ENCODE results near the gene PLA2G4A. TPM values are rescaled to one million over a fixed set of nuclear protein-coding genes. Genes with fewer than 3 reads are reported as not detected.

The PLA2G4A gene
- total RNA-seq, 4 donors from 2014 or later: 7.9 to 13.4 (median 9.5) TPM

DNA sequence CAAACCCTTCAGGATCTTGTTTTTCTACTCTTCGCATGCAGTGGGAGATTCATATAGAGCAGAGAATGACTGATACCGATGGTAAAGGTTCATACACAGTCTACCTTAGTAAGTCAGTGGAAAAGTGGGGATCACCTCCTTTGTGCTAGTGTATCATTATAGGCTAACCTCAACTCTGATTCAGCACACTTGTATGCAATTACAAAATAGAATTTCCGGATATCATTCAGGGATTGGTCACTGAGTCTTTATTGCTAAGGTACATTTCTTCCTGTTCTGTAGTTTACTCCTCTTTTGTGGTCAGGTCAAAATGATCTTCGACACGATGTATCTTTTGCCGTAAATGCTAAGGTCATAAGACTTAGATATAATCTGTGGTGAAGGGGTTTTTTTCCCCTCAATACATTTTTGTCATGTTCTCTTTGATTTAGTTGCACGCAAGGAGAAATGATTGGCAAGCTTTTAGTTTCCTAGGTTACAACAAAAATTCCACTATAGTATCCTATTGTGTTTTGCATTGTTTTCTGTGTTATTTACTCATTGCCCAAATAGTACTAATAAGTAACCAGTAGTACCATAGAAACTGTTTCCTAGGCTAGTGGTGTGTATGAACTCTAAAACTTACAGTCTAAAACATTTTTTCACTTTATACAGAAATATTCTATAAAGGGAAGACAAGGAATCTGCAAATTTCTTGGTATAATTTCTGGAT is 35.7 kb upstream of the PLA2G4A start:
- TF ChIP-seq, protein P1, sequence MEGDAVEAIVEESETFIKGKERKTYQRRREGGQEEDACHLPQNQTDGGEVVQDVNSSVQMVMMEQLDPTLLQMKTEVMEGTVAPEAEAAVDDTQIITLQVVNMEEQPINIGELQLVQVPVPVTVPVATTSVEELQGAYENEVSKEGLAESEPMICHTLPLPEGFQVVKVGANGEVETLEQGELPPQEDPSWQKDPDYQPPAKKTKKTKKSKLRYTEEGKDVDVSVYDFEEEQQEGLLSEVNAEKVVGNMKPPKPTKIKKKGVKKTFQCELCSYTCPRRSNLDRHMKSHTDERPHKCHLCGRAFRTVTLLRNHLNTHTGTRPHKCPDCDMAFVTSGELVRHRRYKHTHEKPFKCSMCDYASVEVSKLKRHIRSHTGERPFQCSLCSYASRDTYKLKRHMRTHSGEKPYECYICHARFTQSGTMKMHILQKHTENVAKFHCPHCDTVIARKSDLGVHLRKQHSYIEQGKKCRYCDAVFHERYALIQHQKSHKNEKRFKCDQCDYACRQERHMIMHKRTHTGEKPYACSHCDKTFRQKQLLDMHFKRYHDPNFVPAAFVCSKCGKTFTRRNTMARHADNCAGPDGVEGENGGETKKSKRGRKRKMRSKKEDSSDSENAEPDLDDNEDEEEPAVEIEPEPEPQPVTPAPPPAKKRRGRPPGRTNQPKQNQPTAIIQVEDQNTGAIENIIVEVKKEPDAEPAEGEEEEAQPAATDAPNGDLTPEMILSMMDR (IDR thresholded peaks at IDR 0.05; ENCODE audit: low read depth): no peak

DNA sequence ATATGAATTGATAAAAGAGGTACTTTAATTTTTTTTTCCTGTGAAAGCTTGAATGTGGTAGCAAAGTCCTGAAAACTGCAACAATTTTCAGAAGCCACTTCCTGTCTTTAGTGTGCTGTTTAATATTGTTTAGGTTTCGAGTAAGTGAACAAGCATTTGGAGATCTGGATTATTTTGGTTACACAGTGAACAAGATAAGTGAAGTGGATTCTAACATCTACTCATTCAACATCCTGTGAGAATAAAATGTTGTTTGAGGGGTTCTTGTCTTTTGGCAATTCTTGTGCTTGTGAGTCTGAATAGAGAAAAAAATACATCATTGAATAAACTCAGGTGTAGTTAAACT is 35.2 kb upstream of the PLA2G4A start:
- TF ChIP-seq, protein P1 (IDR thresholded peaks at IDR 0.05; ENCODE audit: low read depth): no peak

DNA sequence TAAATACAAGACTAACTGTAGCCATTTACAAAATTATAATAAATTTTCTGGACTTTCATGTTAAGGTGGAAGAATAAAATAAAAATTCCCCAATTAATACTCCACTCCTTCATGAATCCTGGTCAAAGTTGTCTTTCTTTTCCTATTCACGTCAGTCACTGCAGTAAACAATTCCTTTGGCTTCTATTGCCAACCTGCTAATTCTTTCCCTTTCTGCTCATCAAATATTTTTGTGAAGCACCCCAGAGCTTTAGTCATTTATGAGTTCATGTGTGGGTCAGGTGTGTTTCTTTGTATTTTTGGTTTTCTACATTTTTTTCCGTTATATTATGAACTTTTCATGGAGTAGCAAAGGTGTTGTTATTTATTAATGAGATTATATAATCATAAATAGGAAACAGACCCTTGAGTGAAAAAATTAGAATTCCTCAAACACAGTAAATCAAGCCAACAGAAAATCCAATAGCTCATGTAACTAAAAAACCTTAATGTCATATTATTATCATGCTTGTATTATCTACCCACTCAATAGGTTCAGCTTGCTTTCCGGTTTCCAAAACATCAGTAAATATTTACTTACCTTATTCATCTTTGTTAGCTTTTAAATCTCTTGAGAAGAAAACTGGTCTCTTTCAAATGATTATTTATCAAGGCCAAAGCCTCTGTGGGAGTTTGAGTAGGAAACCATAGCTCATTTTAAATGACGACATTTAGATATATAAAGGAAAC is 29.6 kb upstream of the PLA2G4A start:
- TF ChIP-seq, protein P1 (IDR thresholded peaks at IDR 0.05; ENCODE audit: low read depth): no peak

DNA sequence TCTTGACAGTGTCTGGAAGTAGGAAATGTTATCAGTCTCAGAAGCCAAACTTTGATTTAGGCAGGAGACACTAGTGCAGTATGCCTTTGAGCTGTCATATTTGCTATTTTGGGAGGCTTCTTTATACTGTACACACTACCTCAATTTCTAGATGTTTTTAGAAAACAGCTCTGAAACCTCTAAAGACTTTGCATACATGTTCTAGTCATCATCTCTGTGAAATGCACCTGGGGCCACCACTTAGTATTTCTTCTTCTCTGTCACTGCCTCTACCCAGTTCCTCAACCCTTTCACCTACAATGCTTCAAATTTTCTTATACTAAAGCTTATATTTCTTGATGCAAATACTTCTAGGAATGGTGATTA is 29.1 kb upstream of the PLA2G4A start:
- TF ChIP-seq, protein P1 (IDR thresholded peaks at IDR 0.05; ENCODE audit: low read depth): no peak

DNA sequence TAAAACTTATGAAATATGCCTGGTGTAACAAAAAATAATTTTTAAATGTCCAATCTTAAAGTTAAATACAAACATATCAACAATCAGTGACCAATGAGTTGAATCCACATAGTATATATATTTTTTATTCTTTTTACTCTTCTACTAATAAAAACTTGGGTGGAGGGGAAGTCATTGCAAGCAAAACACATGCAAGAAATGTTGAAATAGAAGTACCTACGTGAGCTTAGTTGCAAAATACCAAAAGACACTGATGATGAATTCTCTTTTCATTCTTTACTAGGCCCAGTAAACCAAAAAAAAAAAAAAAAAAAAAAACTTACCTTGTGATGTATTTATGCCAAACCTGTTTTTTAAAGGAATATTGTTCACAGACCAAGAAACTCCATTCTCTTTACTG is 26.4 kb upstream of the PLA2G4A start:
- TF ChIP-seq, protein P1 (IDR thresholded peaks at IDR 0.05; ENCODE audit: low read depth): no peak

DNA sequence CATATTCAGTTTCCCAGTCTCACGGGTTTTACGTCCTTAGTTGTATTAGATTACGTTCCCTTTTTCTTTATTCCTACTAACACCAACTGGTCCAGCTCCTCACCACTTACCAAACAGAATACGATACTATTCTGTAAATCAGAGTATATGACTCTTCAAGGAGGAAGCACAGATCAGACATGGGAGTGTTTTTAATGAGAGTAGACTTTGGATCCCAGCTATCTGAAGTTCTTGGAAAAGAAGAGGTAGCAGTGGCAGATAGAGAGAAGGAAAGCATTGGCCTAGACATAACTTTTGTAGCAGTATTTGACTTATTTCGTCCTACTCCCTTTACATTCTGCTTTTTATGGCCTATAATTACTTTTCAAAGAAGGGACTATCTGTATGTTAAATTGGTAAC is 24.1 kb upstream of the PLA2G4A start:
- TF ChIP-seq, protein P1 (IDR thresholded peaks at IDR 0.05; ENCODE audit: low read depth): no peak

DNA sequence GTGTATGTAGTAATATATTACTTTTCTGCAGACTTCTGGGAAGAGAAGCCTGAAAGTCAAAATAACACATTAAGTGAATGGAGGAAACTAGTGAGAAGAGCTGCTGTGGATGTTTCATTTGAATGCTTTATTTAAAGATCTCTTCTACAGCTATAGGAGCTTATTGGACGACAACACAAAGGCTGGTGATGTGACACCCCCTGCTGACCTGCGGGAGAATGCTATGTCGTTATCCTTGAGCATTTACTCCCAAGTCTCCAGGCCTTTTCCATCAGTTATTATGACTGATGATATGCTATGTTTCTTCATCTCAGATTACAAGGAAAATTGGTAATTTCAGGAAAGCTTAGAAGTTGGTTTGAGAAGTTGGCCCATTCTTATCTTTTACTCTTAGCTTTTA is 22.3 kb upstream of the PLA2G4A start:
- TF ChIP-seq, protein P1 (IDR thresholded peaks at IDR 0.05; ENCODE audit: low read depth): no peak
